Hematopoietic multipotent progenitor cell (in vitro differentiated cells): Measurements from ENCODE around the gene NXT1. TPM values are rescaled to one million over a fixed set of nuclear protein-coding genes. Genes with fewer than 3 reads are reported as not detected.

ENCODE experiments used
- DNase-seq, 3 donors: peaks; one replicate each; pipeline ENCODE4 v3.0.0-alpha.2; 2011 to 2015; ENCODE audit warnings: low read depth in 2 of 3, low spot score in 2 of 3
- total RNA-seq: library from RNA; depleted of rRNA; stranded (reverse); fragments of >200 nt; gene quantifications from one replicate; pipeline ENCODE4 v1.2.3, GENCODE V29; 2012

Gene NXT1
- total RNA-seq, 1 donor, result 45.5 TPM

DNA sequence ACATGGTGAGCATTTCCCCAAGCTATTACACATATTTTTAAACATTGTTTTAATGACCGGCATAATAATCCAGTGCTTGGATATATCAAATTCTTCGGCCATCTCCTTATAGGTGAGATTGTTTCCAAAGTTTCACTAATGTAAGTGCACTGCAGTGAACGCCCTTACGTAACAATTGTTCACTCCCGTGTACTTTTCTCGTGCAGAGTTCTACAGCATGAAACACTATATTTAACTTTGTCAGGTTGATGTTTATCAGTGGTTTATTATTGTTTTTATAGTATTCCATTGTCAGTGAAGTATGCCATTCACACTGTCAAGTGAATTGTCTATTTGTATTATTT, 7.9 kb downstream of the NXT1 start:
- DNase-seq, result no peak

DNA sequence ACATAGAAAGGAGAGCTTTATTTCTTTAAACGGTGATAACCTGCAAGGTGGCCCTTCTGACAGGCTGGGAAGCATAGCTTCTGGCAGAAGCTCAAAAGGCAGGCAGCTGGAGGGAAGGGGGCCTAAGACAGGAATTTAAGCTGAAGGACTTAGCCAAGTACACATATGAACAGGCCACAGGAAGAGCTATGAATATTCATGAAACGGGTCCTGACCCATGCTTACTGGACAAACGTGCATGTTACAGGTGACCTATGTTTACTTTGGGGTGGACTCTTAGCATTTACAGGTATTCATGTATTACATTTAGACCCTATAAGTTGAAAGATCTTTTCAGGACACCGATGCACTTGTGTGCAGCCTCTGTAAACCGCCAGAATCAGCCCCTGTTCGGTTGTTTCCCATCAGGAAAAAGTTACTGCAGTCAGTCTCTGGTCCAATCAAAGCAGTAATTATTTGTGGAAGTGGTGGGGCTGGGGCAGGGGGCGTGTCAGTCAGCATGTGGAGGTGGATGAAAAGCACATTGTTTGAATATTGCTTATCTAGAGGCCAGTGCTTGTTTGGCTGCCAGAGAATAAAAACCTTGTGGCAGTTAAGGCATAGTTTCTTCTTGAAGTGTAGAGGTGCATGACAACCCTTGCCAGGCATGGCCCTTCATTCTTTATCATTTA, 8.5 kb downstream of the NXT1 start:
- no peak for DNase-seq

DNA sequence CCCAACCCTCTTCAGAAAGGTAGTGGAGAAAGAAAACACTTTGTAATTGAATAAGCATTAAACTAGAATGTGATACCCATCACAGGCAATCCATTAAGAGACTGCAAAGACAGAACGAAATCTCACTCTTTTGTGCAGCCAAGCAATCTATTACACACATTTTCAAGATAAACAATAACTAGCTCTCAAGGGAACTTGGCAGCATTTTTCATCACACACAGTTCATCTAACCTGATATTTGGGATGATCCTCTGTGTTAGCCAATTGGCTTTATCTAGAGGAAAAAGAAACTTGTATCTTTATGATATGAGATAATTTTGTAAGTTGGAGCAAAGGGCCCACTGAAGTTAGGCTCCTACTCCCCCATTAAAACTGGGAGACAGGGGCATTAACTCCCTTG, 9.9 kb downstream of the NXT1 start:
- DNase-seq, result no peak

GRCh38 chr20:23361119-23361475, 10.5 kb downstream of the NXT1 start:
- DNase-seq, result peak in 2 of 3 donors; percentile 18 to 25

DNA sequence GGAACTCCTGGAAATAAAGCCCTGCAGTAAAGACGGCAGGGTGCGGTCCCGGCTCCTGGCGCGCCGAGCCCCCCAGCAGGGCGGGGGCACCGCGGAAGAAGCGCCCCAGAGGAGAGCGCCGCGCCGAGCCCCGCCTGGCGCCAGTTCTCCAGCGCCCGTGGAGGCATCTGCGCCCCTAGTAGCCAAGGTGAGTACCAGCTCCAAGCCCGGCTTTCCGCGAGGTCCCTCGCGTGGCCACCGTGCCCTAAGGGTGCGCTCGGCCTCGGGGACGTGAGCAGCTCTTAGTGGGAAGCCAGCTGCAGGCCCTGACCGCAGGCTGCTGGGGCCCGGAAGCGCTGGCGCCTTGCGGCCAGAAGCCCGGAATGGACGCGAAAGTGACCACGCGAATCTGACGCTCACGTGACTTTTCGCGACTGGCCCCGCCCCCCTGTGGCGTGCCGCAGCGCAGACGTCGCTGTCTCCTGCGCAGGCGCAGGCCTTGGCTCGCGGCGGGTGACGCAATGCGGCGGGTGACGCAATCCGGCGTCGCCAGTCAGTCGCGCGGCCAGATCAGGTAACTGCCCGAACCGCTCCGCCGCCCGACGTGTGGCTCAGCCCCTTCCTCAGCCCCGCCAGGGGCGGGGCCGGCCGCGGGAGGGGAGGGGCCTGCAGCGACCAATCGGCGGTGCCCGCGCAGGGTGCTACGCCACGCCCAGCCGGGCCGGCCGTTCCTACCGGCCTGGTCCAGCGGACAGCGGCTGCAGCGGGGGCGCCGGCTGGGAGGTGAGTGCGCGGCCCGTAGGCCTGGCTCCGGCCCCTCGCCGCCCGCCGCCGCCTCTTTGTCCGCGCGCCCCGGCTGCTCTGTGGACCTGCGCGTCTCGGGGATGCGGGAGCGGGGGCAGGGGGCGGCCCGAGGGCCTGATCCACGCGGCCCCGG, 11.1 kb downstream of the NXT1 start, which contains the start of gene GZF1:
TSS of gene GZF1 (plus strand) at position 707 of the 916 bp plus-strand sequence. CDS start 2,202 bp downstream, outside the sequence.
- peak; percentile 97 to 99 (median 98) for DNase-seq

DNA sequence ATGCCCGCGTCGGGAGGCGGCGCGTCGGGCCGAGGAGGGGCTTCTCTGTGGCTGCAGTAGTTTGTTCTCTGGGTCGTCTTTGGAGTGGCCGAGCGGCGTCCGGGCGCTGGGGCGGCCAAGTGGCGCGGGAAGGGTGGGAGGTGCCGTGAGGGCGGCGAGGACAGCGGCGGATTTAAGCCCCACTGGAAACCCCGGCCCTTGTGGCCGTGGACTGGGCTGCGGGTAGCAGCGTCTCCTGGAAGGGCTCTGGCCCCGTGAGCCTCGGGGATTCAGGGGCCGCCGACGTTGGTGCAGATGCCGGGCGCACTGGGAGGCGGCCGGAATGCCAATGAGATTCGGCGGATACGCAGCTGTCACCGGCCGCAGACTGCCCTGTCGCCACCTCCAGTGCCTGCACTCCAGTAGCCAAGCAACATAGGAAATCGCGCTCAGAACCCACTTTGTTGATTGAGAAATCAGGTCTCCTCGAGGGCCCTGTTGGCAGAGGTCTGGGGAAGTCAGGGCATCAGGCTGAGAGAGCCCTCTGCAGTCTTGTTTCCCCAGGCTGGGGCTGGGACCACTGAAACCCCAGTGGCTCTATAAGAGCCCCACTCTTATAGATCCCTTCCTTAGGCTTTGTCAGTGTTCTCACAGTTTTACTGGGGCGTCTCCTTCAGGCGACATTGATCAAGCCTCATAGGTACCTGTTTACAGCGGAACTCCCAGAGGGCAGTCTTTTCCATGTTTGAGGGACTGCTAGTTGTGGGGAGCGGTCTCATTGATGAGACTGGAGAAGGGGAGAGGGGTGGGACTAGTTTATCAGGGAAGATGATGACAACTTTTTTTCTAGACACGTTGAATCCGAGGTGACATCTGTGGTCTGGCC, 12.0 kb downstream of the NXT1 start:
- DNase-seq, result peak in 2 of 3 donors; percentile 46 to 69

GRCh38 chr20:23363257-23363649, 12.7 kb downstream of the NXT1 start:
- no peak for DNase-seq

DNA sequence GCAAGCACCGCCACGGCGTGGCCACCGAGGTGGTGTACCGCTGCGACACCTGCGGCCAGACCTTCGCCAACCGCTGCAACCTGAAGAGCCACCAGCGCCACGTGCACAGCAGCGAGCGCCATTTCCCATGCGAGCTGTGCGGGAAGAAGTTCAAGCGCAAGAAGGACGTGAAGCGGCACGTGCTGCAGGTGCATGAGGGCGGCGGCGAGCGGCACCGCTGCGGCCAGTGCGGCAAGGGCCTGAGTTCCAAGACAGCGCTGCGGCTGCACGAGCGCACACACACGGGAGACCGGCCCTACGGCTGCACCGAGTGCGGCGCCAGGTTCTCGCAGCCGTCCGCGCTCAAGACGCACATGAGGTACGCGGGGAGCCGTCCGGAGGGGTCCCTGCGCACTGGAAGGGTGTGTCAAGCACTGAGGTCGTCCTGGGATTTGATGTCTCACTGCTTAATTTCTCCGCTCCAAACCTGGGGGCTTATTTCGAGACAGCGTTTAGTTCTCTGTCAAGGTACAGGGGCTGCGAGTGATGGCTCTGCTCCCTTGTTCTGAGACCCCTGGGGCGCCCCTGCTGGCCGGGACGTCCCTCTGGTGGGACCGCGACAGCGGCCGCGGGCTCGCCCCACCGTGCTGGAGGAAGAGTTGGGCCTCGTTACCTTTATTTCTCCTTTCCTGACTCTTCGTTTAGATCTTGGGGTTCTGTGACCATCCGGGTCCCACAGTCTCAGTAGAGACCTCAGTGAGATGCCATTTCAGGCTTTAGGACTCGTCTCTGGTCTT, 15.0 kb downstream of the NXT1 start:
- DNase-seq, result no peak

DNA sequence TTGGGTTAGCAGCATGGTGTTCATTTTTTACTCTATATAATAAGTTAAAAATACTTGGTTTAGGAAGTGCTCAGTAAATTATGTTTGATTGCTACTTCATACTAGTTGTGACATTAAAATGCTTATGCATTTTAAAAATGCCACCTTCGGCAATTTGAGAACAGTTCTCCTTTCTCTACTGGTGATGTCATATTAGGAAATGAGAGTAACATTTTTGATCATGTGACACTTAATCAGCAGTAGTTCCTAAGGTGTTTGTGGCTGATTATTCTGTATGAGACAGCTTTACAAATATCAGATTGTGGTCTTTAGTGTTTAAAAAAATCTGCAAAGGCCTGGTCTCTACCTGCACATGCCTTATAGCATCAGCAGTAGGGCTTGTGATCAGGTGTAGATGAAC, 15.8 kb downstream of the NXT1 start:
- peak in 2 of 3 donors; percentile 54 to 75 for DNase-seq

DNA sequence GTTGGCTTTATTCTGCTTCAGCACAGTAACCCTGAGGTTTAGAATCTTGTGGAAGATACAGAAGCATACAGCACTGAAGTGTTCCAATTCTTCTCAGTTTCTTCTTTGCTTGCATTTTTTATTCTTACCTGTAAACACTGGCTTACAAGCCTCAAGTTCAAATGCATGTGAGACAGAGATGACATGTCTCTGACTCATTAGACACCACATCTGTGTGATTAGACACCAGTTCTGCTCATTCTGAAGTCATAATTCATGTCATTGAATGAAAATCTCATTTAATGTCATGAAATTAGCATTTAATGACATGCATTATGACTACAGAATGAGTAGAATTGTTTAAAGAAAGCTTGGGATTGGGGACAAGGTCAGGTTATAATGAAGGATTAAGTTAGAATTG, 17.2 kb downstream of the NXT1 start:
- no peak for DNase-seq

DNA sequence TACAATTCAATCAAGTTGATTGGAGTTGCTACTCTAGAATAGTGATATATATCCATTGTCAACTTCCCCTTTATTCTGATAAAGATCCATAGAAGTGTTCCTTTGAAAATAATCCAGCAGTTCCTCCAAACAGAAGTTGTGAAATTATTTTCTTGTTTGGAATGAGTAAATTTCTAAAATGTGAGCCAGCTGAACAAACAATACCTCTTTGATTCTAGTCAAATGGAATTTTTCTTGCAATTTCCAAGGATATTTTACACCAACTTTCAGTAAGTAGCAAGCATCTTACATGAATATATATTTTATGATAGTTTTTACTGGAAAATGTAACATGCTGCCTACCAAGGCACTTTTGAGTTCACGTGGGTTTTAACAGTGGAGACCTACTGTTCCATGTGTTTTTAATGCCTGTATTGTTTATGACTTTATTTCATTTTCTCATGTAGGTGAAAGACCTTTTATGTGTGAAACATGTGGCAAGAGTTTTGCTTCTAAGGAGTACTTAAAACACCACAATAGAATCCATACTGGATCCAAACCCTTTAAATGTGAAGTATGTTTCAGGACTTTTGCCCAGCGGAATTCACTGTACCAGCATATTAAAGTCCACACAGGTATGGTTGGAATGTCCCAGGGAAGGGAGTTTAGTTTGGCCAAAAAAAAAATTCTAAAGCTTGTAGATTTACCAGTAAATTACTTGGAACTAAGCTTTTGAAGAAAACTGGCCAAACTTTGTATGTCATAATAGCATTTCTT, 17.9 kb downstream of the NXT1 start:
- no peak for DNase-seq

DNA sequence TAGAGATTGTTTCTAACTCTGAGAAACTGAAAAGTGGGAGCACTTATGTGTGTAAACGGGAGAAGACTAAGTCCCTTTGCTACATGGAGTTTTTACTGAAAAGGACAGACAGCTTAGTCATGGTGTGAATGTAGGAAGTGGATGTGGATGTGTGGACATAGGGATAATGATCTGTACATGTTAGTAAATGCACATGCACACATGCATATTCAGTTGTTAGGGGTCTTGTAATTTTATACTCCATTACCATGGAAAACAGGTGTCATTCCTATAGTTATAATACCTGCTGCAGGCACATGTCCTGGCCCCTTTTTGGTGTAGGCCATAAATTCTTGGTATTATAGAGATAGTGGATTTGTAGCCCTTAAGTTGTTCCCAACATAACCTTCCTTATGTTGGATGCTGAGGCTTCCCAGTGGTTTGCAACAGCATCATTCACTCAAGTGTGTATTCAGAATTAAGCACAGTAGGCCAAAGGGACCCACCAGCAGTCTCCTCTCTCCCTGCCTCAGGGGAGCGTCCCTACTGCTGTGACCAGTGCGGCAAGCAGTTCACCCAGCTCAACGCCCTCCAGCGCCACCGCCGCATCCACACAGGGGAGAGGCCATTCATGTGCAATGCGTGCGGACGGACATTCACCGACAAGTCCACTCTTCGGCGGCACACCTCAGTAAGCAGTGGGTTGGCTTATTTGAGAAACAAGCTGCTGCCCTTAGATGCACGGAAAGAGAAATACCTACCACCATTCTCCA, 18.7 kb downstream of the NXT1 start:
- no peak for DNase-seq

GRCh38 chr20:23370274-23370673, 19.7 kb downstream of the NXT1 start:
- DNase-seq, result no peak

DNA sequence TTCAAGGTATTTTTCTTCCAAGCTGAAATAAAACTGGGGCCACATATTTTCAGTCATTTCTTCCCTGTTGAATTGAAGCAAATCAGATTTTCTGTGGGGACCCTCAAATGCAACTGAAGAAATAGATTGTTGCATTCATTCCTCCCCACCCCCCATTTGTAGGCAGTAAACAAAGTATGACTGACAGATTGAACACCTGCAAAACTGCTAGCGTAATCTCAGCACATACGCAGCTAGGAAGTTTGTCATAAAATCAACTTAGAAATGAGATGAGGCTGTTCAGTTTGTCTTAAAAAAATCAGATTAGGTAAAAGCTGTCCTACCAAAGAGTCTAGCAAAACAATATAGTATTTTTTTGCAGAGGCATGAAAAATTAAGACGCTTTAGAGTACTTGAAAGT, 20.3 kb downstream of the NXT1 start:
- DNase-seq, result no peak

GRCh38 chr20:23371496-23371895, 20.9 kb downstream of the NXT1 start:
- DNase-seq, result no peak

GRCh38 chr20:23374441-23374840, 23.9 kb downstream of the NXT1 start:
- no peak for DNase-seq

DNA sequence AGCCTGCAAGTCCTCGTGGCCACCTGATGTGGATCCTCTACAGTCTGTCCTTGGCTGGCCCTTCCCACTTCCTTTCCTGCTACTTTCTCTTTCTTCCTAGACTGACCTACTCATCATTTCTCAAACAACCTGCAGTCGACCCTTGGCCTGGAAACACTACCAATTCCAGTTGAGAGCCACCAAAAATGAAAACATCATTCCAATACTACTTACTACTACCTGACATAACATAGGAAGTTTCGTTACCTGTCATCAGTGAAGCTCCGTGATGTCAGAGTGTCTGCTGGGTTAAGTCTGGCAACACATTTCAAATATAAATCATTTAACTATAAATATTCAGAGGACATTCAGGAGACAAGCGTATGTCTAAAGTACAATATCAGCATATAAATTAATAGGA, 25.2 kb downstream of the NXT1 start:
- DNase-seq, result no peak

DNA sequence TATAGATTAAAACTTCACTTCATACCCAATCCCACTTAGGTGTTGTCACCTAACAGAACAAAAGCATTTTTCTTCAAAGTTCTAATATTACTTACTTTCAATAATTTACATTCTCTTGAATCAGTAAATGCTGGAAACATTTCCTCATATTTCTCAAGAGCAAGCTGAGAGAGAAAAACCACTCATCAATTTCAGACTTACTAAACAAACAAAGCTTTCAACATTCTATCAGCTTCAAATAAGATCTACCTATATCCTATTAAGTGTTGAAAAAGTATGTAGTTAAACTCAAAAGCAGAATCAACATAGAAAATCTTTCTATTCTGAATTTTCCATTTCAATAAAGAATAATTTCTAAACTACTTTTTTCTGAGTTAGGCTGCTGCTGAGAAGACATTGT, 29.2 kb downstream of the NXT1 start:
- no peak for DNase-seq

DNA sequence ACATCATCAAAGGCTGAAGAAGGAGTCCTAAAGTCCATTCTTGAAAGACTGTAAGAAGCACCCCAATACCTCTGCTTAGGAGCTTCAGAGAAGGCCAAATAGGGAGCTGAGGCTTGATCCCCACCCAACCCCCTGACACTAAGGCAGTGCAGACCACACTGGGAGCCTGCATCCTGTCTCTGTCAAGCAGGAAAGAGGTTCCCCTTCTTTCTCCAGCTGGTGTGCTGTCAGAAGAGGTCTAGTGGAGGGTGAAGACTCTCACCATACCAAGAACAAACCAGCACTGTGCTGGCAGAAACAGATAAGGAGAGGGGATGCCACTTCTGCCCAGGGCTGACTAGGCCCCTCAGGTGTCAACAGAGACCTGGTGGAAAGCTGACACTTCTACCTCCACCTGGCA, 31.3 kb downstream of the NXT1 start:
- peak in 1 of 3 donors; percentile 78 for DNase-seq
